K562 (cell line): ENCODE data around the gene SMAD3. TPM values are rescaled to one million over a fixed set of nuclear protein-coding genes. Genes with fewer than 3 reads are reported as not detected.

ENCODE experiments used
- ATAC-seq: fragments of 200-7000 bp; cut with Tn5 transposase; 3 replicates; pipeline ENCODE4 v1.9.1; 2020; ENCODE audit warnings: moderate library complexity
- BruUV-seq: library from RNA; stranded (reverse); fragments of 400-500 nt; replicated peaks from 2 replicates; lab custom pipeline; 2021; lab: Mats Ljungman, UMichigan
- CTCF ChIA-PET: fragments of 300-600 bp; formaldehyde crosslinking; extraction: SDS; loops from one replicate; lab custom pipeline; 2021; ENCODE audit warnings: low intra/inter-chr PET ratio; lab: Yijun Ruan, JAX
- POLR2A ChIA-PET: fragments of 300-600, 350-650 bp; sonication (Branson Sonifier 250); formaldehyde crosslinking; extraction: SDS; loops from one replicate; lab custom pipeline; 2021; ENCODE audit warnings: antibody characterized with exemption, inconsistent platforms; lab: Yijun Ruan, JAX
- DNase-seq, 4 experiments: peaks; one replicate each; pipeline versions ENCODE4 v3.0.0 to v3.0.0-alpha.2; 2011 to 2018; ENCODE audit warnings: low spot score in 3 of 4, mixed read lengths in 3 of 4; ENCODE audit errors: extremely low read depth in 1 of 4
- FAIRE-seq: peaks from 2 replicates; lab custom pipeline; 2011; peaks lifted over from hg19 to GRCh38; lab: Jason Lieb, UNC
- H2AFZ ChIP-seq: 2 replicates; pipeline ENCODE4 v1.6.0; 2011; ENCODE audit warnings: low read depth, low read length, control low read depth, inconsistent platforms
- H3K27ac ChIP-seq: fragments of 200-600 bp; 3 replicates; pipeline ENCODE4 v1.8.0; 2011; ENCODE audit warnings: low read depth, mild to moderate bottlenecking, control low read depth, inconsistent platforms, low read length, moderate library complexity, mixed read lengths; ENCODE audit errors: extremely low read depth
- H3K27me3 ChIP-seq, 2 experiments: fragments of 300-600 bp in 1 of 2; 2 replicates in 1 of 2; 3 replicates in 1 of 2; pipeline versions ENCODE4 v1.6.0 to v1.8.0; 2011; ENCODE audit warnings: inconsistent platforms in 2 of 2, low read length in 2 of 2, mild to moderate bottlenecking in 1 of 2, mixed read lengths in 1 of 2, moderate library complexity in 1 of 2; ENCODE audit not compliant: control insufficient read depth in 2 of 2, insufficient read depth in 2 of 2
- H3K36me3 ChIP-seq: fragments of 300-600 bp; 3 replicates; pipeline ENCODE4 v1.8.0; 2011; ENCODE audit warnings: mild to moderate bottlenecking, low read length, inconsistent platforms; ENCODE audit not compliant: control insufficient read depth, insufficient read depth
- H3K4me1 ChIP-seq, 2 experiments: fragments of 200-600 bp in 1 of 2; replicated peaks in 1 of 2; 2 replicates in 1 of 2; 3 replicates in 1 of 2; pipeline versions ENCODE4 v1.5.1 to v1.8.0; 2011; ENCODE audit warnings: inconsistent platforms in 2 of 2, low read length in 2 of 2, mild to moderate bottlenecking in 1 of 2, mixed read lengths in 1 of 2, moderate library complexity in 1 of 2; ENCODE audit not compliant: control insufficient read depth in 2 of 2, insufficient read depth in 2 of 2
- H3K4me2 ChIP-seq: 2 replicates; pipeline ENCODE4 v1.6.1; 2011; ENCODE audit warnings: low read length, control low read depth, inconsistent platforms, mixed read lengths; ENCODE audit not compliant: insufficient read depth
- H3K4me3 ChIP-seq: fragments of 200-600 bp; sonication (generic), shearing (Covaris generic); 2 replicates; pipeline ENCODE4 v1.5.1; 2016; ENCODE audit warnings: control low read depth, inconsistent platforms
- H3K79me2 ChIP-seq: fragments of 200-600 bp; 3 replicates; pipeline ENCODE4 v1.8.0; 2011; ENCODE audit warnings: low read length, inconsistent platforms; ENCODE audit not compliant: control insufficient read depth, insufficient read depth
- H3K9ac ChIP-seq, 2 experiments: 2 replicates each; pipeline versions ENCODE4 v1.6.0 to v1.6.1; 2011; ENCODE audit warnings: low read depth in 2 of 2, low read length in 2 of 2, control low read depth in 1 of 2, inconsistent platforms in 1 of 2, mild to moderate bottlenecking in 1 of 2, mixed read lengths in 1 of 2; ENCODE audit not compliant: insufficient read depth in 1 of 2
- H3K9me1 ChIP-seq: one replicate; pipeline ENCODE4 v1.6.0; 2011; ENCODE audit warnings: inconsistent platforms, mild to moderate bottlenecking, low read length, moderate library complexity; ENCODE audit not compliant: control insufficient read depth, insufficient read depth
- H3K9me3 ChIP-seq: replicated peaks from 2 replicates; pipeline ENCODE4 v1.5.1; 2011; ENCODE audit warnings: low read depth, low read length, inconsistent platforms; ENCODE audit not compliant: control insufficient read depth, insufficient read depth
- H4K20me1 ChIP-seq: replicated peaks from 2 replicates; pipeline ENCODE4 v1.6.1; 2011; ENCODE audit warnings: low read length, inconsistent platforms, mixed read lengths; ENCODE audit not compliant: control insufficient read depth, insufficient read depth
- CBFB ChIP-seq: sonication (generic); formaldehyde crosslinking; IDR thresholded peaks from 2 replicates; pipeline ENCODE4 v1.4.0; 2020; ENCODE audit warnings: mild to moderate bottlenecking, missing genetic modification reagents
- GABPA ChIP-seq: fragments of 200-800 bp; sonication (Bioruptor generic); conservative IDR thresholded peaks from 2 replicates; pipeline ENCODE4 v1.6.1; 2016; ENCODE audit warnings: low read depth, missing genetic modification characterization, missing compliant biosample characterization
- KLF16 ChIP-seq: IDR thresholded peaks from 2 replicates; pipeline ENCODE4 v1.6.1; 2016; ENCODE audit warnings: antibody characterized with exemption
- LEF1 ChIP-seq: fragments of 450-650 bp; IDR thresholded peaks from 2 replicates; pipeline ENCODE4 v1.6.1; 2016; ENCODE audit warnings: mild to moderate bottlenecking
- PHF8 ChIP-seq: fragments of 200-600 bp; sonication (generic); IDR thresholded peaks from 2 replicates; pipeline ENCODE4 v1.6.1; 2012; ENCODE audit warnings: mixed run types, mild to moderate bottlenecking, inconsistent platforms, low read length, moderate library complexity, borderline replicate concordance
- PHTF2 ChIP-seq: fragments of 250-450 bp; sonication (Bioruptor Pico); IDR thresholded peaks from 2 replicates; pipeline ENCODE4 v1.5.0; 2021; ENCODE audit warnings: mild to moderate bottlenecking
- POLR2AphosphoS2 ChIP-seq: IDR thresholded peaks from 2 replicates; pipeline ENCODE4 v1.6.1; 2012; ENCODE audit warnings: low read length, improper control_type of control experiment
- SETDB1 ChIP-seq: IDR thresholded peaks from one replicate; pipeline ENCODE4 v1.6.1; 2012; ENCODE audit warnings: low read length, control low read depth, inconsistent platforms
- SIN3A ChIP-seq, 2 experiments: fragments of 150-350 bp in 1 of 2; IDR thresholded peaks; 2 replicates each; pipeline ENCODE4 v1.6.1; 2011 to 2016; ENCODE audit warnings: borderline replicate concordance in 2 of 2, low read depth in 2 of 2, low read length in 2 of 2, mild to moderate bottlenecking in 2 of 2, moderate library complexity in 2 of 2; ENCODE audit not compliant: control insufficient read depth in 1 of 2
- ZC3H4 ChIP-seq: sonication (generic); formaldehyde crosslinking; IDR thresholded peaks from 2 replicates; pipeline ENCODE4 v1.9.0; 2021; ENCODE audit warnings: missing genetic modification reagents, borderline replicate concordance
- WGBS: fragments of 100-300 bp; shearing (Covaris generic); methylation state at CpG from one replicate; pipeline ENCODE4 v1.1.6; 2016; ENCODE audit warnings: low coverage, mixed read lengths; ENCODE audit not compliant: insufficient coverage; ENCODE audit errors: missing lambda C conversion rate; 5-methylcytosine and 5-hydroxymethylcytosine counted together
- in situ Hi-C: fragments of 300-500 bp; cut with MboI; formaldehyde crosslinking; loops from 4 replicates; pipeline ENCODE4 v1.15.0; 2018; ENCODE audit warnings: inconsistent platforms, mixed read lengths
- intact Hi-C: fragments of 100-400 bp; cut with micrococcal nuclease; formaldehyde crosslinking; loops from 2 replicates; pipeline ENCODE4 v1.14.2; 2022
- polyA plus RNA-seq, 8 experiments: library from polyadenylated mRNA; depleted of rRNA in 4 of 8; stranded (reverse) in 5 of 8; unstranded in 3 of 8; fragments of >200 nt; fragmentation: Nextera tagmentation in 2 of 8; fragmentation: Illumina TruSeq in 1 of 8; extraction: Ambion mirVana in 2 of 8; extraction: Trizol in 1 of 8; gene quantifications; 2 replicates each; pipeline versions ENCODE4 v1.2.1 to v1.2.3, GENCODE V29; 2011 to 2014; ENCODE audit warnings: inconsistent platforms in 1 of 8, missing spikeins in 1 of 8
- total RNA-seq, 7 experiments: library from RNA; depleted of rRNA in 6 of 7; stranded (reverse); fragments of >200 nt in 6 of 7; fragmentation: Illumina TruSeq in 2 of 7; extraction: Trizol in 2 of 7; gene quantifications; 2 replicates each; pipeline versions ENCODE4 v1.2.1 to v1.2.3, GENCODE V29; 2011 to 2021; ENCODE audit warnings: low replicate concordance in 1 of 7
- TF ChIP-seq, protein P1 (sequence below): fragments of 250-450 bp; sonication (Bioruptor Pico); IDR thresholded peaks from 2 replicates; pipeline ENCODE4 v1.8.0; 2021; ENCODE audit warnings: mild to moderate bottlenecking, moderate library complexity

Gene SMAD3
- total and polyA plus RNA-seq, 9 of the 15 experiments (the other 6 are each of a cell fraction or from before 2014, with no cell fraction given): 4.3 to 39.2 (median 11.1) TPM

DNA sequence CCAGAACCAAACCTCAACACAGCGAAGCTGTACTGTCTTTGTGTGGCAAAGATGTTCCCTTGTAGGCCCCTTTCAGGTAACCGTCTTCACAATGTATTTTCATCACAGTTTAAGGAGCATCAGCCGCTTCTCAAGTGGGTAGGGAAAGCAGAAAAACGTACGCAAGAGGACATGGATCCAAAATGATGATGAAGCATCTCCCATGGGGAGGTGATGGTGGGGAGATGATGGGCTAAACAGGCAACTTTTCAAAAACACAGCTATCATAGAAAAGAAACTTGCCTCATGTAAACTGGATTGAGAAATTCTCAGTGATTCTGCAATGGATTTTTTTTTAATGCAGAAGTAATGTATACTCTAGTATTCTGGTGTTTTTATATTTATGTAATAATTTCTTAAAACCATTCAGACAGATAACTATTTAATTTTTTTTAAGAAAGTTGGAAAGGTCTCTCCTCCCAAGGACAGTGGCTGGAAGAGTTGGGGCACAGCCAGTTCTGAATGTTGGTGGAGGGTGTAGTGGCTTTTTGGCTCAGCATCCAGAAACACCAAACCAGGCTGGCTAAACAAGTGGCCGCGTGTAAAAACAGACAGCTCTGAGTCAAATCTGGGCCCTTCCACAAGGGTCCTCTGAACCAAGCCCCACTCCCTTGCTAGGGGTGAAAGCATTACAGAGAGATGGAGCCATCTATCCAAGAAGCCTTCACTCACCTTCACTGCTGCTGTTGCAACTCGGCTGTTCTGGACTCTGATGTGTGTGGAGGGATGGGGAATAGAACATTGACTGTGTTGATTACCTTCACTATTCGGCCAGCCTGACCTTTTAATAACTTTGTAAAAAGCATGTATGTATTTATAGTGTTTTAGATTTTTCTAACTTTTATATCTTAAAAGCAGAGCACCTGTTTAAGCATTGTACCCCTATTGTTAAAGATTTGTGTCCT is 129.0 kb downstream of the SMAD3 start:
- TF ChIP-seq SETDB1 (no peak), KLF16 (no peak), GABPA (no peak), ZC3H4 (CRISPR knock-in tag) (no peak), LEF1 (no peak), PHTF2 (CRISPR knock-in tag) (no peak), PHF8 (no peak), CBFB (CRISPR knock-in tag) (no peak), POLR2AphosphoS2 (no peak), SIN3A (IDR thresholded peaks at IDR 0.05; ENCODE audit: borderline replicate concordance in 2 of 2, control insufficient read depth in 1 of 2, low read depth in 2 of 2, low read length in 2 of 2) (no peak)
- TF ChIP-seq, protein P1, sequence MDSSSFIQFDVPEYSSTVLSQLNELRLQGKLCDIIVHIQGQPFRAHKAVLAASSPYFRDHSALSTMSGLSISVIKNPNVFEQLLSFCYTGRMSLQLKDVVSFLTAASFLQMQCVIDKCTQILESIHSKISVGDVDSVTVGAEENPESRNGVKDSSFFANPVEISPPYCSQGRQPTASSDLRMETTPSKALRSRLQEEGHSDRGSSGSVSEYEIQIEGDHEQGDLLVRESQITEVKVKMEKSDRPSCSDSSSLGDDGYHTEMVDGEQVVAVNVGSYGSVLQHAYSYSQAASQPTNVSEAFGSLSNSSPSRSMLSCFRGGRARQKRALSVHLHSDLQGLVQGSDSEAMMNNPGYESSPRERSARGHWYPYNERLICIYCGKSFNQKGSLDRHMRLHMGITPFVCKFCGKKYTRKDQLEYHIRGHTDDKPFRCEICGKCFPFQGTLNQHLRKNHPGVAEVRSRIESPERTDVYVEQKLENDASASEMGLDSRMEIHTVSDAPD (CRISPR knock-in tag): no peak
- ATAC-seq (no peak; the same call in 2 of the 3 replicates), FAIRE-seq (no peak), DNase-seq (peak in 1 of 4 experiments; percentile 5)
- POLR2A ChIA-PET: interaction anchor here (0.6 to 1.2 kb wide), 3 partner anchors 8 to 70 kb away, joined by 3 to 4 read pairs (median 4); no protein-coding TSS in a partner anchor
- CTCF ChIA-PET: no interaction called here
- Histone ChIP-seq H3K27ac (no peak overlapping the region), H4K20me1 (no peaks in the 10 kb centered on the region), H3K9ac (no peak overlapping the region), H3K36me3 (peaks cover 52% of the 10 kb centered on the region), H3K4me1 (no peaks in the 10 kb centered on the region), H3K4me2 (no peak overlapping the region), H3K79me2 (no peaks in the 10 kb centered on the region), H2AFZ (no peak overlapping the region), H3K27me3 (no peaks in the 10 kb centered on the region), H3K4me3 (no peak overlapping the region), H3K9me1 (no peaks in the 10 kb centered on the region), H3K9me3 (no peaks in the 10 kb centered on the region)
- WGBS: 90% methylated on average over 9 of the region's 9 CpGs
- intact Hi-C loops: no loop called here
- in situ Hi-C loops: no loop called here
- BruUV-seq: no TSS peak
